DND-41 (cell line): ENCODE measurements around the gene ARRB1.

Experiments used
- ATAC-seq: fragments of 200-7000 bp; cut with Tn5 transposase; 3 replicates; pipeline ENCODE4 v1.9.1; 2021; ENCODE audit warnings: low read depth; ENCODE audit not compliant: insufficient read depth
- DNase-seq: peaks from one replicate; pipeline ENCODE4 v3.0.0-alpha.2; 2020
- H2AFZ ChIP-seq: 2 replicates; pipeline ENCODE4 v1.6.0; 2012; ENCODE audit warnings: low read depth, low read length
- H3K27ac ChIP-seq: 2 replicates; pipeline ENCODE4 v1.5.1; 2012; ENCODE audit warnings: low read length, inconsistent platforms
- H3K27me3 ChIP-seq: fragments of 200-600 bp; sonication (generic); 2 replicates; pipeline ENCODE4 v1.6.0; 2012; ENCODE audit warnings: low read length, mild to moderate bottlenecking, inconsistent platforms; ENCODE audit not compliant: insufficient read depth, poor library complexity
- H3K36me3 ChIP-seq: 2 replicates; pipeline ENCODE4 v1.5.1; 2012; ENCODE audit warnings: low read length, inconsistent platforms; ENCODE audit not compliant: insufficient read depth
- H3K4me1 ChIP-seq: 2 replicates; pipeline ENCODE4 v1.5.1; 2012; ENCODE audit warnings: mild to moderate bottlenecking, low read length; ENCODE audit not compliant: insufficient read depth
- H3K4me2 ChIP-seq: 2 replicates; pipeline ENCODE4 v1.6.0; 2012; ENCODE audit warnings: mild to moderate bottlenecking, moderate library complexity, low read length, inconsistent platforms; ENCODE audit not compliant: insufficient read depth
- H3K4me3 ChIP-seq, 2 experiments: fragments of 200-600 bp in 1 of 2; shearing (Covaris generic) in 1 of 2; 2 replicates each; pipeline ENCODE4 v1.5.1; 2012 to 2016; ENCODE audit warnings: inconsistent platforms in 2 of 2, low read length in 2 of 2, mild to moderate bottlenecking in 2 of 2, low read depth in 1 of 2, moderate library complexity in 1 of 2
- H3K79me2 ChIP-seq: 2 replicates; pipeline ENCODE4 v1.6.0; 2012; ENCODE audit warnings: low read length, inconsistent platforms; ENCODE audit not compliant: insufficient read depth
- H3K9ac ChIP-seq: 2 replicates; pipeline ENCODE4 v1.6.0; 2012; ENCODE audit warnings: low read depth, mild to moderate bottlenecking, inconsistent platforms, low read length, moderate library complexity
- H3K9me3 ChIP-seq: 2 replicates; pipeline ENCODE4 v1.5.1; 2012; ENCODE audit warnings: low read length, moderate library complexity, mild to moderate bottlenecking, inconsistent platforms; ENCODE audit not compliant: insufficient read depth, severe bottlenecking
- H4K20me1 ChIP-seq: 2 replicates; pipeline ENCODE4 v1.6.0; 2012; ENCODE audit warnings: low read length; ENCODE audit not compliant: insufficient read depth
- EZH2 ChIP-seq: IDR thresholded peaks from 3 replicates; pipeline ENCODE4 v1.6.1; 2012; ENCODE audit warnings: borderline replicate concordance, low read depth, mild to moderate bottlenecking, moderate library complexity, low read length, inconsistent platforms; ENCODE audit not compliant: severe bottlenecking
- TF ChIP-seq, protein P1 (sequence below): IDR thresholded peaks from 2 replicates; pipeline ENCODE4 v1.5.1; 2012; ENCODE audit warnings: borderline replicate concordance, low read length, moderate library complexity, mild to moderate bottlenecking; ENCODE audit not compliant: poor library complexity, severe bottlenecking; ENCODE audit errors: extremely low read depth

Gene ARRB1

DNA sequence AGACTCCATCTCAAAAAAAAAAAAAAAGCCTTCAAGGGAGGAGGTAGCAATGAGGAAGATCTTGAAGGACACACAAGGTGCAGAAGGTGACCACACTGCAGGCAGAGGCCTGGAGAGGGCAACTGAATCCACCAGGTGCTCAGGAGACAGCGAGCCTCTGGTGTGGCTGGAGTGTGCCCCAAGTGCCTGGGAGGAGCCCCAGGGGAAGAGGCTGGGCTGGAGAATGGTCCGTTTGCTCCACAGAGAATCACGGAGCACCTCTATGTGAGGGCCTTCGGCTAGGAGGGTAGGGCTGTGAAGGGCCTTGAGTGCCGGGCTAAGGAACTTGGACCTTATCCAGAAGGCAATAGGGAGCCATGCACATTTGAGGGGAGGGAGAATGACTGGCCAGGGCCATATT is 50.3 kb downstream of the ARRB1 start:
- no peak overlapping the region for H3K4me2 ChIP-seq
- H3K27ac ChIP-seq = no peak overlapping the region
- peaks cover 8% of the 10 kb centered on the region; the same call in 1 of the 2 replicates for H4K20me1 ChIP-seq
- no peak overlapping the region for H3K9ac ChIP-seq
- no peaks in the 10 kb centered on the region for H3K4me1 ChIP-seq
- no peaks in the 10 kb centered on the region; the same call in 1 of the 2 replicates for H3K79me2 ChIP-seq
- H3K9me3 ChIP-seq = no peaks in the 10 kb centered on the region
- ATAC-seq = peak; percentile 33; the same call in 1 of the 3 replicates
- H3K4me3 ChIP-seq = no peak overlapping the region
- no peak for DNase-seq
- no peaks in the 10 kb centered on the region for H3K36me3 ChIP-seq
- no peak overlapping the region for H2AFZ ChIP-seq
- H3K27me3 ChIP-seq = no peaks in the 10 kb centered on the region
- no peak for TF ChIP-seq EZH2
- TF ChIP-seq, protein P1, sequence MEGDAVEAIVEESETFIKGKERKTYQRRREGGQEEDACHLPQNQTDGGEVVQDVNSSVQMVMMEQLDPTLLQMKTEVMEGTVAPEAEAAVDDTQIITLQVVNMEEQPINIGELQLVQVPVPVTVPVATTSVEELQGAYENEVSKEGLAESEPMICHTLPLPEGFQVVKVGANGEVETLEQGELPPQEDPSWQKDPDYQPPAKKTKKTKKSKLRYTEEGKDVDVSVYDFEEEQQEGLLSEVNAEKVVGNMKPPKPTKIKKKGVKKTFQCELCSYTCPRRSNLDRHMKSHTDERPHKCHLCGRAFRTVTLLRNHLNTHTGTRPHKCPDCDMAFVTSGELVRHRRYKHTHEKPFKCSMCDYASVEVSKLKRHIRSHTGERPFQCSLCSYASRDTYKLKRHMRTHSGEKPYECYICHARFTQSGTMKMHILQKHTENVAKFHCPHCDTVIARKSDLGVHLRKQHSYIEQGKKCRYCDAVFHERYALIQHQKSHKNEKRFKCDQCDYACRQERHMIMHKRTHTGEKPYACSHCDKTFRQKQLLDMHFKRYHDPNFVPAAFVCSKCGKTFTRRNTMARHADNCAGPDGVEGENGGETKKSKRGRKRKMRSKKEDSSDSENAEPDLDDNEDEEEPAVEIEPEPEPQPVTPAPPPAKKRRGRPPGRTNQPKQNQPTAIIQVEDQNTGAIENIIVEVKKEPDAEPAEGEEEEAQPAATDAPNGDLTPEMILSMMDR = no peak

DNA sequence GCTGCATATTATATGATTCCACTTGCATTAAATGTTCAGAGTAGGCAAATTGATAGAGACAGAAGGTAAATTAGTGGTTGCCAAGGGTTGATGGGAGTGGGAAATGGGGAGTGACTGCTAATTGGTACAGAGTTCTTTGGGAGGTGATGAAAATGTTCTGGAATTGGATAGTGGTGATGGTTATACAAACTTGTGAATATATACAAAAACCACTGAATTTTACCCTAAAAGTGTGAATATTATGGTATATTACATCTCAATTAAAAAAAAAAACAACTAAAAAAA is 52.5 kb downstream of the ARRB1 start:
- Histone ChIP-seq H3K4me2 (no peak overlapping the region), H3K79me2 (no peaks in the 10 kb centered on the region; the same call in 1 of the 2 replicates), H3K27ac (no peak overlapping the region), H3K27me3 (no peaks in the 10 kb centered on the region), H3K9ac (no peak overlapping the region), H3K36me3 (no peaks in the 10 kb centered on the region), H3K9me3 (no peaks in the 10 kb centered on the region), H3K4me3 (no peak overlapping the region), H4K20me1 (peaks cover 5% of the 10 kb centered on the region; the same call in 1 of the 2 replicates), H3K4me1 (no peaks in the 10 kb centered on the region), H2AFZ (no peak overlapping the region)
- no peak for TF ChIP-seq EZH2
- TF ChIP-seq, protein P1 = no peak
- no peak for DNase-seq
- no peak for ATAC-seq

DNA sequence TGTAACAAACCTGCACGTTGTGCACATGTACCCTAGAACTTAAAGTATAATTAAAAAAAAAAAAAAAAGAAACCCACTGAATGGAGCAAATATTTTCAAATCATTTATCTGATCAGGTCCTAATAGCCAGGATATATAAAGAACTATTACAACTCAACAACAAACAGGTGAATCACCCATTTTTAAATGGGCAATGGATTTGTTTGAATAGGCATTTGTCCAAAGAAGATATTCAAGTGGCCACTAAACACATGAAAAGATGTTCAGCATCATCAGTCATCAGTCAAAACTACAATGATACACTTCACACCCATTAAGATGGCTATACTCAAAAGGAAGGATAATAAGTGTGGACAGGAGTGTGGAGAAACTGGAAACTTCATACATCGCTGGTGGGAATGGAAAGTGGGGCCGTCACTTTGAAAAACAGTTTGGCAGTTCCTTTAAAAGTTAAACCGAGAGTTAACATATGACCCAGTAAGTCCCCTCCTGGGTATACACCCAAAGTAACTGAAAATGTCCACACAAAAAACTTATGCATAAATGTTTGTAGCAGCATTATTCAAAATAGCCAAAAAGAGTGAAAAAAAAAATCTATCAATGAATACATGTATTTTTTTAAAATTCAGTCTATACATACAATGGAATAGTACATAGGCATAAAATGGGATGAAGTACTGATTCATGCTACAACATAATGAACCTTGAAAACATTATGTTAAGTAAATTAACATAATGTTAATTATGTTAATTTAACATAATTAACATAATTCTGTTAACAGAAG is 53.1 kb downstream of the ARRB1 start:
- no peak for DNase-seq
- Histone ChIP-seq H3K36me3 (no peaks in the 10 kb centered on the region), H3K27ac (no peak overlapping the region), H3K4me2 (no peak overlapping the region), H3K4me3 (no peak overlapping the region), H4K20me1 (peaks cover 5% of the 10 kb centered on the region), H3K9me3 (no peaks in the 10 kb centered on the region), H2AFZ (no peak overlapping the region), H3K27me3 (no peaks in the 10 kb centered on the region), H3K9ac (no peak overlapping the region), H3K79me2 (no peaks in the 10 kb centered on the region; the same call in 1 of the 2 replicates), H3K4me1 (no peaks in the 10 kb centered on the region)
- no peak for ATAC-seq
- TF ChIP-seq, protein P1 = no peak
- no peak for TF ChIP-seq EZH2

DNA sequence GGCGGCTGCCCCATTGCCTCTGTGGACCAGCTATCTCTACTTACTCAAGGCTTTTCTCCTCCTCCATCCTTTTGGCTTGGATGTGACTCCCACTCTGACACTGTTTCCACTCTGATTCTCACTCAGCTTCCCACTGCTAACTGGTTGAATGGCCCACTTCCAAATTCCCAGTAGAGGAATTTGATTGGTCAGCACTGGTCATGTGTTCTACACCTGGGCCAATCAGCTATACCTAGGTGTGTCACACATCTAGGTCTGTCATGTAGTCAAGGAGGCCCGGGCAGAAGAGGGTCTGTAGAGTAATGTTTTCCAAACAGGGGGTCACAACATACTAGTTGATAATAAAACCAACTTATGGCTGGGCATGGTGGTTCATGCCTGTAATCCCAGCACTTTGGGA is 57.6 kb downstream of the ARRB1 start:
- peaks cover 27% of the 10 kb centered on the region for H4K20me1 ChIP-seq
- H2AFZ ChIP-seq = no peak overlapping the region
- ATAC-seq (no peak), DNase-seq (no peak)
- H3K9me3 ChIP-seq = no peaks in the 10 kb centered on the region
- TF ChIP-seq EZH2 = no peak
- TF ChIP-seq, protein P1 = no peak
- no peak overlapping the region for H3K9ac ChIP-seq
- H3K79me2 ChIP-seq = no peaks in the 10 kb centered on the region; the same call in none of the 2 replicates
- H3K4me1 ChIP-seq = no peaks in the 10 kb centered on the region
- H3K27me3 ChIP-seq = no peaks in the 10 kb centered on the region
- no peaks in the 10 kb centered on the region for H3K36me3 ChIP-seq
- H3K4me2 ChIP-seq = no peak overlapping the region
- no peak overlapping the region for H3K27ac ChIP-seq
- H3K4me3 ChIP-seq = no peak overlapping the region
